RWPE2 (cell line): Measurements from ENCODE around the gene CNTN1.
A peak's percentile ranks its signal among the peaks of the same experiment; 100 is the strongest.

Experiments
- ATAC-seq: fragments of 200-7000 bp; cut with Tn5 transposase; 3 replicates; pipeline ENCODE4 v1.9.1; 2021; ENCODE audit warnings: low read depth
- DNase-seq: peaks from one replicate; pipeline ENCODE4 v3.0.0-alpha.2; 2020; ENCODE audit warnings: low spot score
- H3K27ac ChIP-seq: fragments of 450-650 bp; 2 replicates; pipeline ENCODE4 v1.5.1; 2017; ENCODE audit warnings: mild to moderate bottlenecking; ENCODE audit not compliant: poor library complexity, severe bottlenecking
- H3K27me3 ChIP-seq: fragments of 250-450 bp; sonication (Bioruptor Pico); 2 replicates; pipeline ENCODE4 v1.5.1; 2021; ENCODE audit warnings: mild to moderate bottlenecking, moderate library complexity; ENCODE audit not compliant: insufficient read depth, poor library complexity, severe bottlenecking
- H3K36me3 ChIP-seq: fragments of 250-450 bp; sonication (Bioruptor Pico); 2 replicates; pipeline ENCODE4 v1.5.1; 2020; ENCODE audit warnings: low read depth, mild to moderate bottlenecking, moderate library complexity
- H3K4me1 ChIP-seq: fragments of 250-450 bp; sonication (Bioruptor Pico); 2 replicates; pipeline ENCODE4 v1.5.1; 2021; ENCODE audit warnings: mild to moderate bottlenecking, moderate library complexity; ENCODE audit not compliant: insufficient read depth, poor library complexity, severe bottlenecking
- H3K4me3 ChIP-seq: fragments of 250-450 bp; sonication (Bioruptor Pico); 2 replicates; pipeline ENCODE4 v1.5.1; 2021; ENCODE audit warnings: mild to moderate bottlenecking, moderate library complexity; ENCODE audit not compliant: severe bottlenecking
- H3K9me3 ChIP-seq: fragments of 250-450 bp; sonication (Bioruptor Pico); 2 replicates; pipeline ENCODE4 v1.5.1; 2021; ENCODE audit warnings: mild to moderate bottlenecking, moderate library complexity; ENCODE audit not compliant: severe bottlenecking
- CTCF ChIP-seq: fragments of 450-650 bp; IDR thresholded peaks from one replicate; pipeline ENCODE4 v1.5.1; 2017; ENCODE audit warnings: mild to moderate bottlenecking, moderate library complexity; ENCODE audit not compliant: poor library complexity, severe bottlenecking

Gene CNTN1

GRCh38 chr12:40646456-40646855, 45.8 kb upstream of the CNTN1 start:
- Histone ChIP-seq H3K4me3 (no peak overlapping the region), H3K36me3 (no peaks in the 10 kb centered on the region), H3K9me3 (no peaks in the 10 kb centered on the region), H3K27ac (no peak overlapping the region), H3K27me3 (no peaks in the 10 kb centered on the region), H3K4me1 (no peaks in the 10 kb centered on the region)
- no peak for TF ChIP-seq CTCF
- no peak for ATAC-seq
- no peak for DNase-seq

GRCh38 chr12:40646911-40647310, 45.3 kb upstream of the CNTN1 start:
- no peak for TF ChIP-seq CTCF
- H3K4me3 ChIP-seq = no peak overlapping the region
- DNase-seq (no peak), ATAC-seq (no peak)
- no peak overlapping the region for H3K27ac ChIP-seq
- H3K36me3 ChIP-seq = no peaks in the 10 kb centered on the region
- no peaks in the 10 kb centered on the region for H3K9me3 ChIP-seq
- no peaks in the 10 kb centered on the region for H3K4me1 ChIP-seq
- no peaks in the 10 kb centered on the region for H3K27me3 ChIP-seq

- H3K27me3 ChIP-seq = no peaks in the 10 kb centered on the region
- no peaks in the 10 kb centered on the region for H3K9me3 ChIP-seq
- H3K36me3 ChIP-seq = no peaks in the 10 kb centered on the region
- DNase-seq (no peak), ATAC-seq (peak; percentile 45; the same call in 1 of the 3 replicates)
- no peak for TF ChIP-seq CTCF
- H3K4me3 ChIP-seq = no peak overlapping the region
- no peaks in the 10 kb centered on the region for H3K4me1 ChIP-seq
- H3K27ac ChIP-seq = no peak overlapping the region
Observed at GRCh38 chr12:40647651-40648050, 44.6 kb upstream of the CNTN1 start.

GRCh38 chr12:40648519-40648918, 43.7 kb upstream of the CNTN1 start:
- Histone ChIP-seq H3K27me3 (no peaks in the 10 kb centered on the region), H3K4me1 (no peaks in the 10 kb centered on the region), H3K27ac (no peak overlapping the region), H3K36me3 (no peaks in the 10 kb centered on the region), H3K4me3 (no peak overlapping the region), H3K9me3 (no peaks in the 10 kb centered on the region)
- TF ChIP-seq CTCF = no peak
- DNase-seq (no peak), ATAC-seq (no peak)

GRCh38 chr12:40650038-40650704, 42.1 kb upstream of the CNTN1 start:
- no peak overlapping the region for H3K4me3 ChIP-seq
- H3K27ac ChIP-seq = no peak overlapping the region
- H3K36me3 ChIP-seq = no peaks in the 10 kb centered on the region
- no peak for ATAC-seq
- no peaks in the 10 kb centered on the region for H3K4me1 ChIP-seq
- no peak for TF ChIP-seq CTCF
- no peaks in the 10 kb centered on the region for H3K9me3 ChIP-seq
- H3K27me3 ChIP-seq = no peaks in the 10 kb centered on the region
- no peak for DNase-seq
